ENCODE data around the gene ART5. TPM values are rescaled to one million over a fixed set of nuclear protein-coding genes. Genes with fewer than 3 reads are reported as not detected.

Gene ART5
- not detected for polyA plus RNA-seq (2012; ENCODE audit: low read depth, missing spikeins)

- no peak for DNase-seq (ENCODE audit: insufficient read length, low spot score)
- TF ChIP-seq TAF1 (IDR thresholded peaks at IDR 0.05; ENCODE audit: low read depth, low read length) (no peak), SPI1 (IDR thresholded peaks at IDR 0.05; ENCODE audit: low read depth, low read length) (no peak)
- no peak for FAIRE-seq
Observed at GRCh38 chr11:3641701-3642070, at the start of gene ART5. ART5 (minus strand) TSS chr11:3641992; CDS start chr11:3641862, 130 bp downstream.

GRCh38 chr11:3686751-3687150, 45.0 kb upstream of the ART5 start:
- no peak for TF ChIP-seq POLR2A (IDR thresholded peaks at IDR 0.05; ENCODE audit: low read depth, low read length)
- no peak for TF ChIP-seq SPI1 (IDR thresholded peaks at IDR 0.05; ENCODE audit: low read depth, low read length)
- DNase-seq (ENCODE audit: insufficient read length, low spot score) (no peak), FAIRE-seq (no peak)

GRCh38 chr11:3685923-3686322, 44.1 kb upstream of the ART5 start:
- no peak for DNase-seq (ENCODE audit: insufficient read length, low spot score)
- TF ChIP-seq POU2F2 (IDR thresholded peaks at IDR 0.05; ENCODE audit: low read depth, low read length) (no peak), POLR2AphosphoS5 (IDR thresholded peaks at IDR 0.05; ENCODE audit: low read depth, low read length) (no peak)
- no peak for FAIRE-seq

- TF ChIP-seq POLR2AphosphoS5 (IDR thresholded peaks at IDR 0.05; ENCODE audit: low read depth, low read length) (no peak), PAX5 (IDR thresholded peaks at IDR 0.05; ENCODE audit: insufficient read depth, low read length, severe bottlenecking) (no peak), POLR2A (IDR thresholded peaks at IDR 0.05; ENCODE audit: low read depth, low read length) (no peak), SPI1 (IDR thresholded peaks at IDR 0.05; ENCODE audit: low read depth, low read length) (no peak), TAF1 (IDR thresholded peaks at IDR 0.05; ENCODE audit: low read depth, low read length) (no peak), POU2F2 (IDR thresholded peaks at IDR 0.05; ENCODE audit: low read depth, low read length) (no peak)
- DNase-seq (ENCODE audit: insufficient read length, low spot score) (no peak), FAIRE-seq (no peak)
Observed at GRCh38 chr11:3684819-3685172, 43.0 kb upstream of the ART5 start.

GRCh38 chr11:3684129-3684818, 42.5 kb upstream of the ART5 start:
- FAIRE-seq (no peak), DNase-seq (ENCODE audit: insufficient read length, low spot score) (no peak)
- TF ChIP-seq POLR2A (IDR thresholded peaks at IDR 0.05; ENCODE audit: low read depth, low read length) = no peak
- TF ChIP-seq SPI1 (IDR thresholded peaks at IDR 0.05; ENCODE audit: low read depth, low read length) = no peak
- TF ChIP-seq POLR2AphosphoS5 (IDR thresholded peaks at IDR 0.05; ENCODE audit: low read depth, low read length) = no peak
- no peak for TF ChIP-seq PAX5 (IDR thresholded peaks at IDR 0.05; ENCODE audit: insufficient read depth, low read length, severe bottlenecking)
- no peak for TF ChIP-seq POU2F2 (IDR thresholded peaks at IDR 0.05; ENCODE audit: low read depth, low read length)
- no peak for TF ChIP-seq TAF1 (IDR thresholded peaks at IDR 0.05; ENCODE audit: low read depth, low read length)

- TF ChIP-seq PAX5 (IDR thresholded peaks at IDR 0.05; ENCODE audit: insufficient read depth, low read length, severe bottlenecking) = no peak
- no peak for TF ChIP-seq POU2F2 (IDR thresholded peaks at IDR 0.05; ENCODE audit: low read depth, low read length)
- no peak for TF ChIP-seq TAF1 (IDR thresholded peaks at IDR 0.05; ENCODE audit: low read depth, low read length)
- TF ChIP-seq POLR2A (IDR thresholded peaks at IDR 0.05; ENCODE audit: low read depth, low read length) = no peak
- no peak for TF ChIP-seq POLR2AphosphoS5 (IDR thresholded peaks at IDR 0.05; ENCODE audit: low read depth, low read length)
- TF ChIP-seq SPI1 (IDR thresholded peaks at IDR 0.05; ENCODE audit: low read depth, low read length) = no peak
- FAIRE-seq = no peak
- DNase-seq (ENCODE audit: insufficient read length, low spot score) = no peak
Observed at GRCh38 chr11:3683039-3683438, 41.2 kb upstream of the ART5 start.

- FAIRE-seq = no peak
- DNase-seq (ENCODE audit: insufficient read length, low spot score) = no peak
- no peak for TF ChIP-seq TAF1 (IDR thresholded peaks at IDR 0.05; ENCODE audit: low read depth, low read length)
- TF ChIP-seq SPI1 (IDR thresholded peaks at IDR 0.05; ENCODE audit: low read depth, low read length) = no peak
- TF ChIP-seq POLR2A (IDR thresholded peaks at IDR 0.05; ENCODE audit: low read depth, low read length) = no peak
Observed at GRCh38 chr11:3679077-3679476, 37.3 kb upstream of the ART5 start.

- FAIRE-seq = no peak
- no peak for TF ChIP-seq POLR2AphosphoS5 (IDR thresholded peaks at IDR 0.05; ENCODE audit: low read depth, low read length)
- TF ChIP-seq SPI1 (IDR thresholded peaks at IDR 0.05; ENCODE audit: low read depth, low read length) = no peak
- TF ChIP-seq PAX5 (IDR thresholded peaks at IDR 0.05; ENCODE audit: insufficient read depth, low read length, severe bottlenecking) = no peak
- TF ChIP-seq TAF1 (IDR thresholded peaks at IDR 0.05; ENCODE audit: low read depth, low read length) = no peak
- TF ChIP-seq POLR2A (IDR thresholded peaks at IDR 0.05; ENCODE audit: low read depth, low read length) = no peak
- no peak for DNase-seq (ENCODE audit: insufficient read length, low spot score)
Observed at GRCh38 chr11:3675971-3676370, 34.2 kb upstream of the ART5 start.

- TF ChIP-seq PAX5 (IDR thresholded peaks at IDR 0.05; ENCODE audit: insufficient read depth, low read length, severe bottlenecking) = no peak
- TF ChIP-seq TAF1 (IDR thresholded peaks at IDR 0.05; ENCODE audit: low read depth, low read length) = no peak
- no peak for TF ChIP-seq POU2F2 (IDR thresholded peaks at IDR 0.05; ENCODE audit: low read depth, low read length)
- TF ChIP-seq POLR2A (IDR thresholded peaks at IDR 0.05; ENCODE audit: low read depth, low read length) = no peak
- TF ChIP-seq POLR2AphosphoS5 (IDR thresholded peaks at IDR 0.05; ENCODE audit: low read depth, low read length) = no peak
- TF ChIP-seq SPI1 (IDR thresholded peaks at IDR 0.05; ENCODE audit: low read depth, low read length) = no peak
- FAIRE-seq (no peak), DNase-seq (ENCODE audit: insufficient read length, low spot score) (no peak)
Observed at GRCh38 chr11:3674189-3674588, 32.4 kb upstream of the ART5 start.

GRCh38 chr11:3671334-3672254, 29.8 kb upstream of the ART5 start, which contains the start of gene CHRNA10:
CHRNA10 (minus strand) TSS chr11:3671384; CDS start chr11:3671312, 72 bp downstream.
- DNase-seq (ENCODE audit: insufficient read length, low spot score) (no peak), FAIRE-seq (no peak)
- TF ChIP-seq POU2F2 (IDR thresholded peaks at IDR 0.05; ENCODE audit: low read depth, low read length) = no peak
- no peak for TF ChIP-seq PAX5 (IDR thresholded peaks at IDR 0.05; ENCODE audit: insufficient read depth, low read length, severe bottlenecking)
- no peak for TF ChIP-seq POLR2AphosphoS5 (IDR thresholded peaks at IDR 0.05; ENCODE audit: low read depth, low read length)
- no peak for TF ChIP-seq SPI1 (IDR thresholded peaks at IDR 0.05; ENCODE audit: low read depth, low read length)
- no peak for TF ChIP-seq POLR2A (IDR thresholded peaks at IDR 0.05; ENCODE audit: low read depth, low read length)
- TF ChIP-seq TAF1 (IDR thresholded peaks at IDR 0.05; ENCODE audit: low read depth, low read length) = no peak
